Tibial nerve (tissue), 3 donors: ENCODE data around the gene EYA4.

Source experiments
- POLR2A ChIP-seq, 2 donors: fragments of 450-650 bp; IDR thresholded peaks; one replicate each; pipeline ENCODE4 v1.6.1; 2017; ENCODE audit warnings: antibody characterized with exemption in 2 of 2, mild to moderate bottlenecking in 2 of 2, moderate library complexity in 2 of 2
- TF ChIP-seq, protein P1 (sequence below), 5 experiments: fragments of 200-600 bp in 3 of 5; fragments of 450-650 bp in 2 of 5; sonication (generic) in 3 of 5; IDR thresholded peaks; one replicate each; pipeline ENCODE4 v1.5.1; 2016 to 2019; ENCODE audit warnings: antibody characterized with exemption in 5 of 5, mild to moderate bottlenecking in 3 of 5, moderate library complexity in 2 of 5

- TF ChIP-seq, protein P1, sequence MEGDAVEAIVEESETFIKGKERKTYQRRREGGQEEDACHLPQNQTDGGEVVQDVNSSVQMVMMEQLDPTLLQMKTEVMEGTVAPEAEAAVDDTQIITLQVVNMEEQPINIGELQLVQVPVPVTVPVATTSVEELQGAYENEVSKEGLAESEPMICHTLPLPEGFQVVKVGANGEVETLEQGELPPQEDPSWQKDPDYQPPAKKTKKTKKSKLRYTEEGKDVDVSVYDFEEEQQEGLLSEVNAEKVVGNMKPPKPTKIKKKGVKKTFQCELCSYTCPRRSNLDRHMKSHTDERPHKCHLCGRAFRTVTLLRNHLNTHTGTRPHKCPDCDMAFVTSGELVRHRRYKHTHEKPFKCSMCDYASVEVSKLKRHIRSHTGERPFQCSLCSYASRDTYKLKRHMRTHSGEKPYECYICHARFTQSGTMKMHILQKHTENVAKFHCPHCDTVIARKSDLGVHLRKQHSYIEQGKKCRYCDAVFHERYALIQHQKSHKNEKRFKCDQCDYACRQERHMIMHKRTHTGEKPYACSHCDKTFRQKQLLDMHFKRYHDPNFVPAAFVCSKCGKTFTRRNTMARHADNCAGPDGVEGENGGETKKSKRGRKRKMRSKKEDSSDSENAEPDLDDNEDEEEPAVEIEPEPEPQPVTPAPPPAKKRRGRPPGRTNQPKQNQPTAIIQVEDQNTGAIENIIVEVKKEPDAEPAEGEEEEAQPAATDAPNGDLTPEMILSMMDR (IDR thresholded peaks at IDR 0.05) = no peak
- no peak for TF ChIP-seq POLR2A (IDR thresholded peaks at IDR 0.05)
These were observed 76.5 kb downstream of the EYA4 start for GRCh38 chr6:133317704-133318103.
